HG03045 (cell line): ENCODE measurements around the gene TCP1.
"Not testable (repeated sequence)": the region's sequence is repeated elsewhere in the genome, so short reads cannot be mapped to it uniquely, and the experiment has no call there.

ENCODE experiments used
- ATAC-seq: cut with Tn5 transposase; IDR thresholded peaks from one replicate; pipeline ENCODE4 v1.9.1; 2021; ENCODE audit warnings: mild to moderate bottlenecking, moderate library complexity; ENCODE audit not compliant: unreplicated experiment

Gene TCP1

DNA sequence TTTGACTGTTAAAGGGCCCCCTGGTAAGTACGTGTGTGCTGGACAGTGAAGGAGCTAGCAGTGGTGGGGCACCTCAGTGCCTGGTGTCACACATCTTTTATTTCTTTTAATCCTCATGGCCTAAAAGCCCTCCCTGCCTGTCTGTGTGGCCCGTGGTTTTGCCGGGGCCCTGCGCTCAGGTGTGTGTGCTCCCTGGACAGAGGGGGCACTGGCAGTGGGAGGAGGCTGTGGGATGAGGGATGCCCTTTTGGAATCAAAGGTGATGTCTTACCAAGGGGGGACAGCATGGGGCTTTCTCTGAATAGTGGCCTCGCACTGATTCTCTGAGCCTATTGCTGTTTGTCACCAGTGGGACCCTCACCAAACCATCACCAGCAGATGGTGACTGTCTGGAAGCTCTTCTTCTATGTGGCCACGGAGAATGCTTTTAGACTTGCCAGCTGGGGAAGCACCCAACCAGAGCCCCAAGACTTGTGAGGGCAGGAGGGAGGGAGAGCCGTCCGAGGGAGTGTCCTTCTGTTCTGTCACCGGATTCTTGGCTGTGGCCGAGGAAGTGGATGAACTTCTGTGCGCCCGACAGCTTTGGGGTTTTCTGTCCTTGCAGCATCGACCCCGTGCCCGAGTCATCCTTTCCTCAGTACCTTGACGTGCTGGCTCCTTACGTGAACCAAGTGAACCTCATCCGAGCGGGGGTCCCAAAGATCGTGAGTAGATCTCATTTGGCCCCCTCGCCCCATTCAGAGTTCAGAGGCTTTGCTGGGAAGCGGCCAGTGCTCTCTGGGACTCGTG is 28.7 kb upstream of the TCP1 start:
- no peak for ATAC-seq

DNA sequence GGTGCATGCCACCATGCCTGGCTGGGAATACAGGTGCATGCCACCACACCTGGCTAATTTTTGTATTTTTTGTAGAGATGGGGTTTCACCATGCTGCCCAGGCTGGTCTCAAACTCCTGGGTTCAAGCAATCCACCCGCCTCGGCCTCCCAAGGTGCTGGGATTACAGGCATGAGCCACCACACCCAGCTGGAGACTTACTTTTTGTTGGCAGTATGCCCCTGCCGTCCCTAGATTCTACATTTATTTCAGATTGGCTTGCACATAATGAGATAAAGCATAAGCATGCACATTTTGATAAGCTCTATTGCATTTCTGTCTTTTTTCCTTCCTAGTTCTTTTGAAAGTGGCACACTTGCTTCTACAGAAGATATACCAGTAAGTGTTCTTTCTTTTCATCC is 27.4 kb upstream of the TCP1 start:
- ATAC-seq, result not testable (repeated sequence)

DNA sequence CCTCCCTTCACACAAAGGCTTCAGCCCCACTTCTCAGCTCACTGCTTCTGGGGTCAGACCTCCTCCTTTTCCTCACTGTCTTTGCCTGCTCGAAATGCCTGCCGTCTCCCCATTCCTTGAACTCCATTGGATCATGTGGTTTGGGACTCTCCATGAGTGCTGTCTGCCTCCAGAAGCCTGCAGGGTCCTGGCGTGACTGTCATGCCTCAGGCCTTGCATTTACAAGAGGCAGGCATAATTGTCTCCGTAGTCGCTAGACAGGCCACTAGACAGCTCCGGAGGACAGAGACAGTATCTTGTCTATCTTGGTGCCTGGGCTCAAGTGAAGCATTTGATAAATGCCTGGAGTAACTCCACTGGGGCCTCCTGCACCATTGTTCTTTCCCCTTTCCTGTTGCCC is 26.0 kb upstream of the TCP1 start:
- ATAC-seq, result no peak

DNA sequence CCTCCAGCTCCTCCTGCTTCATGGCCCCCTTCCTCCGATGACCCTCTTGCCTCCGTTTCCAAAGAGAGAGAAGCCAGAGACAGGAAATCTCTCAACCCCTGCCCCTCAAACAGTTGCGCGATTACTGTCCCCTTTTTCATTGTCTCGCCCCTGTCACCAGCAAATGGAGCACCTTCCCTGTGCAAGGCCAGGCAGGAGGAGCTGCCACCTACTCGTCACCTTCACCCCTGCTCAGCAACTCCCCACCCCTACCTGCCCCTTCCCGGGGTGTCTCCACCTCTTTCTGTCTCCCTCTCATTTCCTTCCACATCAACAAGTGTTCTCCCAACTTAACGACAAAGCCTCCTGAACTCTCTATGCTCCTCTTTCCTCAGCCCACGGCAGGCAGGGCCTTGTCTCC is 24.4 kb upstream of the TCP1 start:
- ATAC-seq, result no peak

- no peak for ATAC-seq
Observed at GRCh38 chr6:159809149-159809548, 19.7 kb upstream of the TCP1 start.

DNA sequence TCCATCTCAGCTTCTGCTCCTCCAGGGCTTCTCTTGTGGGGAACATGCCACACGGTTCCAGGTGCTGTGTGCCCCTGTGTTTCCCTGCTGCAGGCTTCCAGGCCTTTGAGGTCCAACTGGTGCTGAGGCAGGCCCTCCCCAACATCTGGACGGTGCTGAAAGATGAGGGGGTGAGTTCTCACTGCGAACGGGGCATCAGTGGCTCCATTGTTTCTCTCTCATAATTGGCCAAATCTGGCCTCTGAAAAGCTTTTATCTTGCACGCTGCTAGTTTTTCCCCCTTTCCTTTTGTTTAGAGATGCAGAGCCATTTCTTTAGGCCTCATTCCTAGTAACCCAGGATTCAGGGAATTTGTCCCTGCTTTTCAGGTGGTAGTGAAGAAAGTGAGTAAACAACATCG is 19.2 kb upstream of the TCP1 start:
- no peak for ATAC-seq

- ATAC-seq, result no peak
Observed at GRCh38 chr6:159807150-159807858, 17.9 kb upstream of the TCP1 start.

DNA sequence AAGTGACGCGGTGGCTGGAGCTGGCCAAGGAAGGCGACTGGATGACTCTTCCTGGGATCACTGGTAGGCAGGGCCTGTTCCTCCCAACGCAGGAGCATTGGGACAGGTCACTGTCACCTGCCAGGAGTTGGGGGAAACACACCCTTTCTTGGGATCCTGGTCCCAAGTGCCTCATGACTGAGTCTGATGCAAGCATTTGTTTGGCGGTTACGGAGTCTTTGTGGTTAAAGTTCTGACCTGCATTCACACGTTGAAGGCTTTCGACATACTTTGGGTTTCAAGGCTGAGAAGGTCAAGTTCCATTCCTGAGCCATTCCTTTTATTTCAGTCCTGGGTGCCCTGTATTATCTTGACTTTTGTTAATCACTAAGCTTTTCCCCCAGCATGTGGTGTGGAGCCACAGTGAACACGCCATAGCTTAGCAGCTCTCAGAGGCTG is 16.6 kb upstream of the TCP1 start:
- ATAC-seq, result no peak

- ATAC-seq, result no peak
Observed at GRCh38 chr6:159805440-159806020, 16.1 kb upstream of the TCP1 start.

- no peak for ATAC-seq
Observed at GRCh38 chr6:159804504-159804903, 15.1 kb upstream of the TCP1 start.

DNA sequence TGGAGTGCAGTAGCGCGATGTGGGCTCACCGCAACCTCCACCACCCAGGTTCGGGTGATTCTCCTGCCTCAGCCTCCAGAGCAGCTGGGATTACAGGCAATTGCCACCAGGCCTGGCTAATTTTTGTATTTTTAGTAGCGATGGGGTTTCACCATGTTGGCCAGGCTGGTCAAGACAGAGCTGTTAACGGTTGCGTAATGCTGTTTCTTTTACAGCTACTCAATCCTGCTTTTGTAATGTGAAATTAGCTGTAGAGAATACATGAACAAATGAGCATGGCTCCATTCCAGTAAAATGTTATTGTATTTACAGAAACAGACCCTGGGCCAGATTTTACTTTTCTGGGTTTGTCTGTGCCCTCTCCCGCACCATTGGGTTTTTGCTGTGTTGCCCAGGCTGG is 12.5 kb upstream of the TCP1 start:
- ATAC-seq, result no peak

GRCh38 chr6:159800141-159800865 is 10.9 kb upstream of the TCP1 start, which contains the start of gene PNLDC1:
Gene PNLDC1 (plus strand): TSS chr6:159800276. CDS start chr6:159800308, 32 bp downstream.
- no peak for ATAC-seq

DNA sequence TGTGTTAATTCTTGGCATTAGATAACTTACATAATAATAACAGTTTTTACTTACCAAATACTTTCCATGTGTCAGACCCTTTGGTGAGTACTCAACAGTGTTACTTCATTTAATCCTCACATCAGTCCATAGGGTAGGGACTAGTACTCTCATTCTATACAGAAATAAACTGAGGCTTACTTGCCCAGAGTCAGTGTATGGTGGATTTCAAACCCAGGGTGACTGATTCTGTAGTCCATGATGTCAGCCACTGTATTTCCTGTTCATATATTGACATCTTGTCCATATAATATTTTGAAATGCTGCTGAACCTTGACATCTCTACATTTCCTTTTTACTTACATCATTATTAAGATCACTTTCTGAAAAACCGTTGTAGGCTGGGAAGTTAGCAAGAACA is 8.2 kb upstream of the TCP1 start:
- ATAC-seq, result no peak

DNA sequence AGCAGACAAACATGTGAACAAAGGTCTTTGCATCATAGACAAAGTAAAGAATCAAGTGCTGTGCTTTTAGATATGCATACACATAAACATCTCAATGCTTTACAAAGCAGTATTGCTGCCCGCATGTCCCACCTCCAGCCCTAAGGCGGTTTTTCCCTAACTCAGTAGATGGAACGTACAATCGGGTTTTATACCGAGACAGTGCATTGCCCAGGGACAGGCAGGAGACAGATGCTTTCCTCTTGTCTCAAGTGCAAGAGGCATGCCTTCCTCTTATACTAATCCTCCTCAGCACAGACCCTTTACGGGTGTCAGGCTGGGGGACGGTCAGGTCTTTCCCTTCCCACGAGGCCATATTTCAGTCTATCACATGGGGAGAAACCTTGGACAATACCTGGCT is 5.6 kb upstream of the TCP1 start:
- ATAC-seq, result not testable (repeated sequence)

- no peak for ATAC-seq
Observed at GRCh38 chr6:159790956-159791598, 1.7 kb upstream of the TCP1 start.

GRCh38 chr6:159790149-159790955 is 950 bp upstream of the TCP1 start, which contains the start of gene MRPL18:
Gene MRPL18 (plus strand): TSS chr6:159790467. CDS start chr6:159790588, 121 bp downstream.
- peak; percentile 81 for ATAC-seq

DNA sequence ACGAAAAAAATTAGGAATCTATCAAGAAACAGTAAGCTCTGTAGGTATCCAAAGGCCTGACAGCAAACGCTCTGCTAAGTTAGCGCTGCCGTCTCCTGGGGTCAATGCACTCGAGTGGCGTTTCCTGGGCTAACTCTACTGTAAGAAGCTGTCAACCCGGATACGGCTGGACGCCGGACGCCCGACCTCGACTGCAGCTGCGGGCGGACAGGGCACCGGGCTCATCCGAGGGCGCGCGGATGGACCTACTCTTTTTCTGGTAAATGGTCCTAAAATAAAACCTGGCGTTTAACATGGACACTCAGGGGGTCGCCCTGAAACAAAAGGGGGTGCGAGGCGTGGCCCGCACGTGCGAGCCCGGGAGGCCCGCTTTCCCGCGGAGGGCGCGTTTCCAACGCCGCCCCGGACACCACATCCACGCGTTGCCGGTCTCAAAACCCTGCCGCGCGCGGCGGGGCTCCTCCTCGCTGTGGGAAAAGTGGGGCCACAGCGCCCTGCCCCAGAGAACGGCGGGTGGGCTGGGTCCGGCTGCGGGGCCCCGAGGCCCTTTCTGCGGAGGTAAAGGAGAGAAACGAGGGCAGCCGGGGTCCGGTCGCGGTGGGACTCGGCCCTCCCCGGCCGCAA is 537 bp downstream of the TCP1 start:
- ATAC-seq, result peak; percentile 0

GRCh38 chr6:159788276-159788675 is 1.1 kb downstream of the TCP1 start:
- no peak for ATAC-seq

- ATAC-seq, result no peak
Observed at GRCh38 chr6:159778542-159779103, 10.8 kb downstream of the TCP1 start.
